Measurements from ENCODE around the gene ZNF273.

GRCh38 chr7:64905133-64905532, 2.1 kb downstream of the ZNF273 start:
- TF ChIP-seq, protein P1, sequence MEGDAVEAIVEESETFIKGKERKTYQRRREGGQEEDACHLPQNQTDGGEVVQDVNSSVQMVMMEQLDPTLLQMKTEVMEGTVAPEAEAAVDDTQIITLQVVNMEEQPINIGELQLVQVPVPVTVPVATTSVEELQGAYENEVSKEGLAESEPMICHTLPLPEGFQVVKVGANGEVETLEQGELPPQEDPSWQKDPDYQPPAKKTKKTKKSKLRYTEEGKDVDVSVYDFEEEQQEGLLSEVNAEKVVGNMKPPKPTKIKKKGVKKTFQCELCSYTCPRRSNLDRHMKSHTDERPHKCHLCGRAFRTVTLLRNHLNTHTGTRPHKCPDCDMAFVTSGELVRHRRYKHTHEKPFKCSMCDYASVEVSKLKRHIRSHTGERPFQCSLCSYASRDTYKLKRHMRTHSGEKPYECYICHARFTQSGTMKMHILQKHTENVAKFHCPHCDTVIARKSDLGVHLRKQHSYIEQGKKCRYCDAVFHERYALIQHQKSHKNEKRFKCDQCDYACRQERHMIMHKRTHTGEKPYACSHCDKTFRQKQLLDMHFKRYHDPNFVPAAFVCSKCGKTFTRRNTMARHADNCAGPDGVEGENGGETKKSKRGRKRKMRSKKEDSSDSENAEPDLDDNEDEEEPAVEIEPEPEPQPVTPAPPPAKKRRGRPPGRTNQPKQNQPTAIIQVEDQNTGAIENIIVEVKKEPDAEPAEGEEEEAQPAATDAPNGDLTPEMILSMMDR (IDR thresholded peaks at IDR 0.05; ENCODE audit: low read depth, low read length): no peak
- no peak for TF ChIP-seq EZH2phosphoT487 (IDR thresholded peaks at IDR 0.05; ENCODE audit: low read depth)
